ENCODE data around the gene ANKRD60.

DNA sequence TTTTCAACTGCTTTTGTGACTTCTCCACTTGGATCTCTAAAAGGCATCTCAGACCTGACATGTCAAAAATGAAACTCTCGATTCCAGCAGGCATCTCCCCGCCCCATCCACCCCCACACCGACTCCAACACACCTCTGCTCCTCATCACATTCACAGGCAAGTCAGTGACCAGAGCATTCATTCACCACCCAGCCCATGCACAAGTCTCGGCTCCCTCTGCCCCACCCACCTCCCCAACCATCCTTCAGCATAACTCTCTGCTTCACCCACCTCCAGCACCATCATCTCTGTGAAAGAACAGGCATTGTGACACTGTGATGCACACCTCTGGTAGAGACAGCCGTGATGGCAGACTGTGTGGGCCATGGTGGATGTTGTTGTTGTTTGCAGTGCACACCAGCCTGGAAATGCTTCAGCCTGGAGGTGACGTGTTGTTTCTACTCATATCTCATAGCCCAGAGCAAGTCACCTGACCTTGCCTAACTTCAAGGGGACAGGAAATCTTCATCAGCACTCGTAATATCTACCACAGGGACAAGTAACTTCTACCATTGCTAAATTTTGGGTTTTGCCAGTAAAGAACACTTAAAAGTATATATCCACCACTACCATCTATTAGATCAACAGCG lies 56.5 kb downstream of the ANKRD60 start:
- TF ChIP-seq TEAD4 (IDR thresholded peaks at IDR 0.05) (no peak), TCF12 (IDR thresholded peaks at IDR 0.05; ENCODE audit: low read depth) (no peak), FOXM1 (IDR thresholded peaks at IDR 0.05; ENCODE audit: borderline replicate concordance, low read depth) (no peak), EP300 (IDR thresholded peaks at IDR 0.05; ENCODE audit: borderline replicate concordance) (no peak), RAD21 (IDR thresholded peaks at IDR 0.05; ENCODE audit: low read depth) (no peak)
- TF ChIP-seq, protein P1, sequence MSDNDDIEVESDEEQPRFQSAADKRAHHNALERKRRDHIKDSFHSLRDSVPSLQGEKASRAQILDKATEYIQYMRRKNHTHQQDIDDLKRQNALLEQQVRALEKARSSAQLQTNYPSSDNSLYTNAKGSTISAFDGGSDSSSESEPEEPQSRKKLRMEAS (IDR thresholded peaks at IDR 0.05), result no peak
- TF ChIP-seq, protein P2, sequence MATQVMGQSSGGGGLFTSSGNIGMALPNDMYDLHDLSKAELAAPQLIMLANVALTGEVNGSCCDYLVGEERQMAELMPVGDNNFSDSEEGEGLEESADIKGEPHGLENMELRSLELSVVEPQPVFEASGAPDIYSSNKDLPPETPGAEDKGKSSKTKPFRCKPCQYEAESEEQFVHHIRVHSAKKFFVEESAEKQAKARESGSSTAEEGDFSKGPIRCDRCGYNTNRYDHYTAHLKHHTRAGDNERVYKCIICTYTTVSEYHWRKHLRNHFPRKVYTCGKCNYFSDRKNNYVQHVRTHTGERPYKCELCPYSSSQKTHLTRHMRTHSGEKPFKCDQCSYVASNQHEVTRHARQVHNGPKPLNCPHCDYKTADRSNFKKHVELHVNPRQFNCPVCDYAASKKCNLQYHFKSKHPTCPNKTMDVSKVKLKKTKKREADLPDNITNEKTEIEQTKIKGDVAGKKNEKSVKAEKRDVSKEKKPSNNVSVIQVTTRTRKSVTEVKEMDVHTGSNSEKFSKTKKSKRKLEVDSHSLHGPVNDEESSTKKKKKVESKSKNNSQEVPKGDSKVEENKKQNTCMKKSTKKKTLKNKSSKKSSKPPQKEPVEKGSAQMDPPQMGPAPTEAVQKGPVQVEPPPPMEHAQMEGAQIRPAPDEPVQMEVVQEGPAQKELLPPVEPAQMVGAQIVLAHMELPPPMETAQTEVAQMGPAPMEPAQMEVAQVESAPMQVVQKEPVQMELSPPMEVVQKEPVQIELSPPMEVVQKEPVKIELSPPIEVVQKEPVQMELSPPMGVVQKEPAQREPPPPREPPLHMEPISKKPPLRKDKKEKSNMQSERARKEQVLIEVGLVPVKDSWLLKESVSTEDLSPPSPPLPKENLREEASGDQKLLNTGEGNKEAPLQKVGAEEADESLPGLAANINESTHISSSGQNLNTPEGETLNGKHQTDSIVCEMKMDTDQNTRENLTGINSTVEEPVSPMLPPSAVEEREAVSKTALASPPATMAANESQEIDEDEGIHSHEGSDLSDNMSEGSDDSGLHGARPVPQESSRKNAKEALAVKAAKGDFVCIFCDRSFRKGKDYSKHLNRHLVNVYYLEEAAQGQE (IDR thresholded peaks at IDR 0.05; ENCODE audit: low read depth), result no peak
